Gastrocnemius medialis (tissue), 4 donors: ENCODE data around the gene CCNG1.

ENCODE experiments used
- CTCF ChIP-seq, 5 experiments: fragments of 450-650 bp in 3 of 5; fragments of 200-600 bp in 2 of 5; sonication (generic) in 2 of 5; IDR thresholded peaks in 4 of 5; conservative IDR thresholded peaks in 1 of 5; 1 replicate in 4 of 5; 2 replicates in 1 of 5; pipeline ENCODE4 v1.5.1; 2016 to 2019; ENCODE audit warnings: antibody characterized with exemption in 5 of 5, mild to moderate bottlenecking in 3 of 5, moderate library complexity in 3 of 5
- POLR2A ChIP-seq, 2 donors: fragments of 450-650 bp; IDR thresholded peaks; one replicate each; pipeline ENCODE4 v1.6.1; 2017; ENCODE audit warnings: antibody characterized with exemption in 2 of 2, mild to moderate bottlenecking in 2 of 2, moderate library complexity in 2 of 2

GRCh38 chr5:163447191-163447590 is 9.8 kb downstream of the CCNG1 start:
- TF ChIP-seq CTCF (IDR thresholded peaks at IDR 0.05 in 4 of 5, conservative IDR thresholded peaks at IDR 0.05 in 1 of 5) (no peak), POLR2A (IDR thresholded peaks at IDR 0.05) (no peak)
